ENCODE results near the gene RANGAP1. TPM values are rescaled to one million over a fixed set of nuclear protein-coding genes. Genes with fewer than 3 reads are reported as not detected.

Gene RANGAP1
- total and polyA plus RNA-seq, 2 of the 13 experiments (the other 11 are each of a cell fraction or from before 2014, with no cell fraction given): 51.8 to 83.9 TPM

GRCh38 chr22:41330169-41330568 is 44.2 kb upstream of the RANGAP1 start:
- ATAC-seq (no peak), FAIRE-seq (no peak), DNase-seq (ENCODE audit: low spot score) (no peak)
- H2AFZ ChIP-seq (ENCODE audit: low read length): no peak overlapping the region
- WGBS (ENCODE audit: low lambda C conversion rate): 93% methylated on average over 6 of the region's 7 CpGs
- no peak overlapping the region for H3K9ac ChIP-seq (ENCODE audit: insufficient read depth, low read depth, low read length)
- no TSS peak for BruUV-seq (replicated peaks)
- H3K27ac ChIP-seq (ENCODE audit: extremely low read length, insufficient read depth, low read length): no peak overlapping the region
- H3K4me1 ChIP-seq (ENCODE audit: insufficient read depth, low read length): no peaks in the 10 kb centered on the region
- no peak overlapping the region for H3K4me3 ChIP-seq (replicated peaks in 1 of 3; ENCODE audit: insufficient read depth in 1 of 3, low read depth in 2 of 3, low read length in 3 of 3)
- H3K9me3 ChIP-seq (ENCODE audit: low read length): no peaks in the 10 kb centered on the region
- no peaks in the 10 kb centered on the region for H3K79me2 ChIP-seq (ENCODE audit: insufficient read depth, low read length)
- ChIA-PET POLR2A (no interaction called here), CTCF (ENCODE audit: low intra/inter-chr PET ratio, low total read pairs) (no interaction called here)
- no peak overlapping the region for H3K4me2 ChIP-seq (ENCODE audit: low read depth, low read length)
- peaks cover 36 to 66% of the 10 kb centered on the region in 2 experiments for H3K36me3 ChIP-seq (replicated peaks in 1 of 2; ENCODE audit: control insufficient read depth in 1 of 2, insufficient read depth in 2 of 2, low read length in 2 of 2)
- TF ChIP-seq, protein P1, sequence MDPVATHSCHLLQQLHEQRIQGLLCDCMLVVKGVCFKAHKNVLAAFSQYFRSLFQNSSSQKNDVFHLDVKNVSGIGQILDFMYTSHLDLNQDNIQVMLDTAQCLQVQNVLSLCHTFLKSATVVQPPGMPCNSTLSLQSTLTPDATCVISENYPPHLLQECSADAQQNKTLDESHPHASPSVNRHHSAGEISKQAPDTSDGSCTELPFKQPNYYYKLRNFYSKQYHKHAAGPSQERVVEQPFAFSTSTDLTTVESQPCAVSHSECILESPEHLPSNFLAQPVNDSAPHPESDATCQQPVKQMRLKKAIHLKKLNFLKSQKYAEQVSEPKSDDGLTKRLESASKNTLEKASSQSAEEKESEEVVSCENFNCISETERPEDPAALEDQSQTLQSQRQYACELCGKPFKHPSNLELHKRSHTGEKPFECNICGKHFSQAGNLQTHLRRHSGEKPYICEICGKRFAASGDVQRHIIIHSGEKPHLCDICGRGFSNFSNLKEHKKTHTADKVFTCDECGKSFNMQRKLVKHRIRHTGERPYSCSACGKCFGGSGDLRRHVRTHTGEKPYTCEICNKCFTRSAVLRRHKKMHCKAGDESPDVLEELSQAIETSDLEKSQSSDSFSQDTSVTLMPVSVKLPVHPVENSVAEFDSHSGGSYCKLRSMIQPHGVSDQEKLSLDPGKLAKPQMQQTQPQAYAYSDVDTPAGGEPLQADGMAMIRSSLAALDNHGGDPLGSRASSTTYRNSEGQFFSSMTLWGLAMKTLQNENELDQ (CRISPR knock-in tag; IDR thresholded peaks at IDR 0.05; ENCODE audit: borderline replicate concordance): no peak
- TF ChIP-seq RBM22 (optimal IDR thresholded peaks at IDR 0.05; ENCODE audit: low read length): peak; percentile 33
- in situ Hi-C loops (cut with HindIII; ENCODE audit: extremely low pct_ligation_motif_present, low pct_unique_long_range_greater_than_20kb) (no loop called here), intact Hi-C loops (cut with micrococcal nuclease; ENCODE audit: unreplicated experiment) (no loop called here)
- no peaks in the 10 kb centered on the region for H4K20me1 ChIP-seq (ENCODE audit: insufficient read depth, low read length)
- no peaks in the 10 kb centered on the region; a peak in 1 of 5 replicates for H3K27me3 ChIP-seq (ENCODE audit: control insufficient read depth in 1 of 2, insufficient read depth in 2 of 2, low read length in 2 of 2)

GRCh38 chr22:41327124-41327523 is 41.1 kb upstream of the RANGAP1 start:
- BruUV-seq (replicated peaks): no TSS peak
- WGBS (ENCODE audit: low lambda C conversion rate): 99% methylated on average over 14 of the region's 16 CpGs

More at GRCh38 chr22:41327124-41327523, 41.1 kb upstream of the RANGAP1 start:
- Histone ChIP-seq H3K79me2 (ENCODE audit: insufficient read depth, low read length) (no peaks in the 10 kb centered on the region), H3K4me3 (replicated peaks in 1 of 3; ENCODE audit: insufficient read depth in 1 of 3, low read depth in 2 of 3, low read length in 3 of 3) (no peak overlapping the region), H3K9ac (ENCODE audit: insufficient read depth, low read depth, low read length) (no peak overlapping the region), H3K4me1 (ENCODE audit: insufficient read depth, low read length) (no peaks in the 10 kb centered on the region), H3K36me3 (replicated peaks in 1 of 2; ENCODE audit: control insufficient read depth in 1 of 2, insufficient read depth in 2 of 2, low read length in 2 of 2) (peaks cover 26 to 71% of the 10 kb centered on the region in 2 experiments), H4K20me1 (ENCODE audit: insufficient read depth, low read length) (no peaks in the 10 kb centered on the region; the same call in 1 of the 2 replicates), H3K4me2 (ENCODE audit: low read depth, low read length) (no peak overlapping the region), H3K27me3 (ENCODE audit: control insufficient read depth in 1 of 2, insufficient read depth in 2 of 2, low read length in 2 of 2) (no peaks in the 10 kb centered on the region), H3K27ac (ENCODE audit: extremely low read length, insufficient read depth, low read length) (no peak overlapping the region), H2AFZ (ENCODE audit: low read length) (no peak overlapping the region), H3K9me3 (ENCODE audit: low read length) (no peaks in the 10 kb centered on the region)
- ATAC-seq (no peak), DNase-seq (ENCODE audit: low spot score) (no peak), FAIRE-seq (no peak)
- POLR2A ChIA-PET: interaction anchor here (1.7 kb wide), 1 partner anchor 40 kb away, joined by 4 read pairs; the partner anchor contains the start of gene RANGAP1
- TF ChIP-seq, protein P2, sequence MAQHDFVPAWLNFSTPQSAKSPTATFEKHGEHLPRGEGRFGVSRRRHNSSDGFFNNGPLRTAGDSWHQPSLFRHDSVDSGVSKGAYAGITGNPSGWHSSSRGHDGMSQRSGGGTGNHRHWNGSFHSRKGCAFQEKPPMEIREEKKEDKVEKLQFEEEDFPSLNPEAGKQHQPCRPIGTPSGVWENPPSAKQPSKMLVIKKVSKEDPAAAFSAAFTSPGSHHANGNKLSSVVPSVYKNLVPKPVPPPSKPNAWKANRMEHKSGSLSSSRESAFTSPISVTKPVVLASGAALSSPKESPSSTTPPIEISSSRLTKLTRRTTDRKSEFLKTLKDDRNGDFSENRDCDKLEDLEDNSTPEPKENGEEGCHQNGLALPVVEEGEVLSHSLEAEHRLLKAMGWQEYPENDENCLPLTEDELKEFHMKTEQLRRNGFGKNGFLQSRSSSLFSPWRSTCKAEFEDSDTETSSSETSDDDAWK (CRISPR knock-in tag; IDR thresholded peaks at IDR 0.05): no peak
- no peak for TF ChIP-seq ZNF7 (CRISPR knock-in tag; IDR thresholded peaks at IDR 0.05)
- peak; percentile 12; the same call in 1 of the 2 replicates for TF ChIP-seq ZBTB33 (CRISPR knock-in tag; IDR thresholded peaks at IDR 0.05)
- TF ChIP-seq ZNF234 (CRISPR knock-in tag; conservative IDR thresholded peaks at IDR 0.05): no peak
- TF ChIP-seq ZFP37 (CRISPR knock-in tag; IDR thresholded peaks at IDR 0.05; ENCODE audit: borderline replicate concordance): no peak
- no peak for TF ChIP-seq RARG (CRISPR knock-in tag; IDR thresholded peaks at IDR 0.05; ENCODE audit: low read depth)
- intact Hi-C loops (cut with micrococcal nuclease; ENCODE audit: unreplicated experiment) (no loop called here), in situ Hi-C loops (cut with HindIII; ENCODE audit: extremely low pct_ligation_motif_present, low pct_unique_long_range_greater_than_20kb) (no loop called here)
- CTCF ChIA-PET (ENCODE audit: low intra/inter-chr PET ratio, low total read pairs): no interaction called here
